GM12875 (cell line): ENCODE data around the gene VSIR.

Experiments
- H3K4me3 ChIP-seq: one replicate; pipeline ENCODE4 v1.5.1; 2011; ENCODE audit warnings: low read depth, low read length, control low read depth
- CTCF ChIP-seq: IDR thresholded peaks from 2 replicates; pipeline ENCODE4 v1.5.1; 2011; ENCODE audit warnings: low read depth, mild to moderate bottlenecking, control low read depth, inconsistent platforms, low read length, moderate library complexity, borderline replicate concordance; ENCODE audit not compliant: insufficient read depth

VSIR gene

GRCh38 chr10:71743866-71744265 lies 29.5 kb downstream of the VSIR start:
- H3K4me3 ChIP-seq = no peak overlapping the region
- TF ChIP-seq CTCF = no peak

GRCh38 chr10:71743089-71743838 lies 30.1 kb downstream of the VSIR start:
- TF ChIP-seq CTCF = no peak

DNA sequence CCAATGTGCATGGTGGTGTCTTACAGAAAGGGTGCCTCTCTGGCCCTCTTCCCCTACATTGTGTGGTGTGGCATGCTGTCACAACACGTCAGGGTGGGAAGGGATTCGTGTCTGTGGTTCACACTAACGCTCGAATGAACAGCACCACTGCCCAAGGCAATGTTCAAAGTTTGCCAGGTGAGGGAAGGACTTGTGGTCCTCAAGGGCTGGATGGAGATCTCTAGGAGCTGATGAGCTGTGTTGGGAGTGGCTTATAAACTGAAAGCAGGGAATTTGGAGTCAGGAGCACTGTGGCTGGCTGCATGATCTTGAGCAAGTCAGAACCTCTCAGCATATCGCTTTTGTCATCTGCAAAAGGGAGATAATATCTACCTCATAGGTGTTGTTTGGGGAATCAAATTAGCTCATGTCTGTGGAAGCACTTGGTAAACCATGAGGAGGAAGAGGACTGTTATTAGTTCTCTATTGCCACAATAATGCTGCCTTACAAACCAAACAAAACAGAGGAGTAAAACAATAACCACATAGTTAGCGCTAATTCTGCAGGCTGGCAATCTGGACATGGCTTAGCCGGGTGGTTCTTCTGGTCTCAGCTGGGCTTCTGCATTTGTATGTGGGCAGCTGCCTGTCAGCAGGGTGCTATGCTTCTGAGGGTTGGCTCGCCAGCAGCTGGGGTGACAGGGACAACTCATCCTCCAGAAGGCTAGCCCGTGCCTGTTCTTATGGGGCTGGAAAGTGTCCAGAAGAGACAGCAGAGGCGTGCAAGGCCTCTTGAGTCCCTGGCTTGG lies 30.8 kb downstream of the VSIR start:
- H3K4me3 ChIP-seq = no peak overlapping the region
- no peak for TF ChIP-seq CTCF

More at GRCh38 chr10:71743089-71743838, 30.1 kb downstream of the VSIR start:
- H3K4me3 ChIP-seq = no peak overlapping the region

- no peak overlapping the region for H3K4me3 ChIP-seq
- no peak for TF ChIP-seq CTCF
Measured at GRCh38 chr10:71741671-71742070, 31.6 kb downstream of the VSIR start.

DNA sequence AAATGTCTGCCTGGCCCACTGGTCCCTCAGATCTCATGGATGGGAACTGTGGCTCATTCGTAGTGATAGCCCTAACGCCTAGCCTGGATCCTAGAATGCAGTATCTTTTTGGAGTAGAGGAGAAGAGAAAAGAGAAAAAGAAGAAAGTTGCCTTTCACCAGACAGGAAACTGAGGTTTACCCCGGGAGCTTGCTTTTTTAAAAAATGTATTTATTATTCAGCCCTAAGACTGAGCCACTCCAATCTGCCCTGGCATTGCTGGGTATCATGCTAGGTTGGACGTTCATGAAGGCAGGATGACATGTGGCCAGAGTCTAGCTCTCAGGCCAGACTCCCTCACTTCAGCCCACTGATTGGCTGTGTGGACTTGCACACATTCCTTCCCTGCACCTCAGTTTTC lies 32.3 kb downstream of the VSIR start:
- no peak overlapping the region for H3K4me3 ChIP-seq
- TF ChIP-seq CTCF = no peak

DNA sequence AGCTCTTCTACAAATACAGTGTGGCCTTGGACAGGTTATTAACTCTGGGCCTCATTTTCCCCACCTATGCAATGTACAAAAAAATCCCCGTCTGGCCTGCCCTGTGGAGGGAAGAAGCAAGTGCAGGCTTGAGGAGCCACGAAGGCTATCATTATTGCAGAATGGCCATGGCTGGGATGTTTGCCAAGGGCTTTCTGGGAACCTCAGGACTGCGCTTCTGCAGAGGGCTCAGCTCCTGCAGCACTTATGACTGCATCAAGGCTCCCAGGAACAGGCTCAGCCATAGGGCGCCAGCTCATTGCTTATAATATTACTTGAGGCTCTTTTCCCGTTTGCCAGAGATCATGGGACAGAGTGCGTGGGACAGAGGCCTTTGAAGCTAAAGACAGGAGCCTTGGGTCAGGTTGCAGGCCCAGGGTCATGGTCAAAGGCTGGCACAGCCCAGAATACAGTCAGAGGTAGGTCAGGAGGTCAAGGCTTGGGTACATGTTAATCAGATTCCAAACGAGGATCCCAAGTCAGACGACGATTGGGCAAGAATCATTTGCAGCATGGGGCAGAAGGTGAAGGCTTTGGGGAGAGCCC lies 33.2 kb downstream of the VSIR start:
- no peak for TF ChIP-seq CTCF
- no peak overlapping the region for H3K4me3 ChIP-seq
